MG63 (cell line): ENCODE data around the gene ACSL6. TPM values are rescaled to one million over a fixed set of nuclear protein-coding genes. Genes with fewer than 3 reads are reported as not detected.
"Not testable (repeated sequence)": the region's sequence is repeated elsewhere in the genome, so short reads cannot be mapped to it uniquely, and the experiment has no call there.

Source experiments
- DNase-seq: peaks from one replicate; pipeline ENCODE4 v3.0.0-alpha.2; 2020
- H3K27me3 ChIP-seq: fragments of 250-450 bp; sonication (Bioruptor Pico); 2 replicates; pipeline ENCODE4 v1.5.1; 2020; ENCODE audit warnings: mild to moderate bottlenecking, moderate library complexity
- H3K36me3 ChIP-seq: fragments of 250-450 bp; sonication (Bioruptor Pico); 2 replicates; pipeline ENCODE4 v1.5.1; 2020; ENCODE audit warnings: mild to moderate bottlenecking, moderate library complexity
- H3K4me3 ChIP-seq: fragments of 250-450 bp; sonication (Bioruptor Pico); 2 replicates; pipeline ENCODE4 v1.5.1; 2020; ENCODE audit warnings: mild to moderate bottlenecking, moderate library complexity
- H3K9me3 ChIP-seq: fragments of 250-450 bp; sonication (Bioruptor Pico); 2 replicates; pipeline ENCODE4 v1.5.1; 2020; ENCODE audit warnings: mild to moderate bottlenecking, moderate library complexity
- total RNA-seq: library from RNA; depleted of rRNA; stranded (reverse); fragments of >200 nt; shearing (Covaris generic); gene quantifications from 2 replicates; pipeline ENCODE4 v1.2.3, GENCODE V29; 2014; ENCODE audit warnings: low replicate concordance

Gene ACSL6
- total RNA-seq, 1 experiment from 2014 or later, result 1.1 TPM

DNA sequence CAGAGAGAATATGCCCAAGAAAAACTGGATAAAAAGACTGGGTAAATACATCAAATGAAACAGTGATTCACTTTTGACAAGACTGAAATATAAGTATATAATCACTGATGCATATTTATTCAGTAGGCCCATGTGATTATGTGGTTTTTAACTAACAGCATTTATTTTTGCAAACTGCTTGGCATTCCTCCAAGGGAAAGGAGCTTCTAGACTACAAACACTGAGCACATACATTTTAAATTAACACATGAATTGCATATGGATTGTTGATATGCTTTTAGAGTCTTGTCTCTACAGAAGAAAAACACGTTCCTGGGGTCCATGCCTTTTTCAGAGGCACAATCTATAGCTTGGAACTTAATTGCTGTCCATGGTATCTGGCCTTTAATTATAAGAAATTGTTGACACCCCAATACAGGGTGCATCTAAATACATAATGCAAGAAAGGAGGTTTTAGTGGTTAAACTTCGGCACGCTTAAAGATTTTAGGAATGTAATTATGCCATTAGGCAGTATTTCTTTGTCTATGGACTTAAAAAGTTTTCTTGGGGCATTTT lies 59.1 kb downstream of the ACSL6 start:
- DNase-seq, result no peak

DNA sequence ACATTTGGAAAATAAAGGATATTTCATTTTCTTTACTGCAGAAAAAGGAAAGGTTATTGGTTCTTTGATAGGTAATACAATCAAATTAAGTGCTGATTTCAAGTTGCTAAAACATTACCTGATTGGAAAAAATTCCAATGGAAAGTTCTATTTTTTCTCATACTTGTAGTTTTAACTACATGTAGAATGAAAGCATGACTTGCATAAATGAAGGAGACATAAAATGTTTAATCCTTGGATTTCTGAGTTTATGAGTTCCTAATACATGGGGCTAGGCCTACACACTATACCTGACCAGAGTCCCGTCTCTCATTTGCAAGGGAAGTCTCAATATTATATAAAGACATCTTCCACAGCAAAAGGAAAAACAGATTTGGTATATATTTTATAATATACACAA lies 60.8 kb downstream of the ACSL6 start:
- Histone ChIP-seq H3K36me3 (no peaks in the 10 kb centered on the region), H3K4me3 (no peak overlapping the region), H3K9me3 (no peaks in the 10 kb centered on the region), H3K27me3 (no peaks in the 10 kb centered on the region; the same call in 1 of the 2 replicates)
- DNase-seq, result no peak

More for the DNA sequence above, 59.1 kb downstream of the ACSL6 start:
- Histone ChIP-seq H3K36me3 (no peaks in the 10 kb centered on the region), H3K9me3 (no peaks in the 10 kb centered on the region), H3K4me3 (no peak overlapping the region), H3K27me3 (no peaks in the 10 kb centered on the region; the same call in none of the 2 replicates)

DNA sequence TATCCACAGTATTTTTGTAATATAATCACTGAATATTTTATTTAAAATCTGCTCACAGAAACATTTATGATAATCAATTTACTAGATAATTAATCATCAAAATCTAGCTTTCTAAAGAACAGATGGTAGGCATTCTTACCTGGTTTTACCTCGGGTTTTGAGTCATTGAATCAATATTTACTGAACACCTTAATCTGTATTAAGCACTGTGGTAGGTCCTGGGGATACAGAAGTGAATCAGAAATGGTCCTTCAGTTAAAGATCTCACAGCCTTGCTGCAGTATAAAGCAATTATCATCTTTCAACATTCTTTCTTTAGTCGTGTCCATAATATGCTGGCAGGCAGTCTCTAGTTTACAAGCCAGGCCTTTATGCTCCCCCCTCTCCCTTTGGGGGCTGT lies 64.0 kb downstream of the ACSL6 start:
- Histone ChIP-seq H3K9me3 (no peaks in the 10 kb centered on the region), H3K4me3 (no peak overlapping the region), H3K36me3 (no peaks in the 10 kb centered on the region), H3K27me3 (no peaks in the 10 kb centered on the region; the same call in none of the 2 replicates)
- DNase-seq, result no peak

DNA sequence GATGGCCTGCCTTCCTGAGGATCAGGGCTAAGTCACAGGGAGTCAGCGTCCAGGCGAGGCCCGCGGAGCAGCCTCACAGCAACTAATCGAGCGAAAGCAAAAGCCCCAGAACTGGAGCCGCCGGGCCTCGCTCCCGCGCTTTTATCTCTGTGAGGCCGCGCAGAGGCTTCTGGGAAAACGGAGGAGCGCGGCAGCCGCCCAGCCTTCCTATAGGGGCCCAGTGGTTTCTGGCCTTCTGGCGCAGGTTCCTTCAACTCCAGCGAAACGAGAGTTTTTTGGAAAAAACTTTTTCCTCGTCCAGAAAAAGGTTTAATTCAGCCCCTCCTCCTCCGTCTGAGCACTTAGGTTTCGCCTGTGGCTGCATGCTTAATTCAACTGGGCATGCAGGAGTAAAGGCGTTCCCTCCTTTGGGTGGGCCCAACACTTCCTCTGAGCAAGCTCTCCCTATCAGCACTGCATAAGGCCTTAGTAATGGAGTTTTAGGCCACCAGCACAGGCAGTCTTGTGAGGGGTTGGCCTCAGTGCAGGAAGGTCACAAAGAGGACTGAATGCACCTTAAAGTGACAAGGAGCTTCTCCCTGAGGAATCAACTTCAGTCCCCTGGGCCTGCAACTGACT lies 65.8 kb downstream of the ACSL6 start, which contains the start of gene MEIKIN:
Gene MEIKIN (minus strand): TSS at position 113 of the 618 bp plus-strand sequence. CDS start 158 bp downstream, outside the sequence.
- Histone ChIP-seq H3K27me3 (peaks cover 2% of the 10 kb centered on the region), H3K9me3 (no peaks in the 10 kb centered on the region), H3K36me3 (no peaks in the 10 kb centered on the region), H3K4me3 (no peak within 1 kb of the TSS)
- no peak for DNase-seq

DNA sequence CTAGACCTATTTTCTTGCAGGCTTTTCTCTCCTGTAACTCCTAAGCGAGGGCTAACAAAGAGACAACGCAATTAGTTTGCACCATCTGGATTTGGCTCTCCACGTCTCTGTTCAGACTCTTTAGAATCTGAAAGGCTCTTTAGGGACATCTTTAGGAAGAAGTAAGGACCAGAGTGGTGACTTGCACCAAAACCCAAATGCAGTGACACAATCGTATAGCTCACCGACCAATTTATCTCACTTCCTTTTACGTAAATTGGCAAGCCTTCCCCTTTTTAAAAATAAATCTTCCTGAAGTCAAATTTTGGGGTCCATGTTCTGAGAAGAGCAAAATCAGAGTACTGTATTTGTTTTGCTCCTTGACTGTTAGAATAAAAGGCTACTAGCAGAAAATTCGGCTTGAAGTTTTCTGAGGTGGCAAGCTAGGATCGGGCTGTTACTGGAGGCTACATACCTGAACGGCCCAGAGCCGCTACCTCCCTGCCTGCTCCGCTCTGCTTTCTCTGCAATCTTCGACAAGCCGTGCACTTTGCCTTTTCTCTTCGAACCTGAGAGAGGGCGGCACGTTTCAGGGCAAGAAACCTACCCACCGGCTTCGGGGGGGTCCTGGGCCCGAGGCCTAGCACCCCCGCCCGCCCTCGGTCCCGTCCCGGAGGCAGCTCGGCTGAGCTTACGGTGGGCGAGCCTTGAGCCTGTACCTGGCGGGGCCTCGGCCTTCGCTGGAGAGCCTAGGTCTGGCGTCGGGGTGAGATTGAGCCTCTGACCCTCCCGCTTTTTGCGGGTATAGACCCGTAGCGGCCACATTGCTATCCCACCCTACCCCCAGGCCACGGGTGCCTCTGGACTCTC lies 66.5 kb downstream of the ACSL6 start:
- Histone ChIP-seq H3K36me3 (no peaks in the 10 kb centered on the region), H3K27me3 (peaks cover 4% of the 10 kb centered on the region), H3K9me3 (no peaks in the 10 kb centered on the region), H3K4me3 (no peak overlapping the region)
- no peak for DNase-seq

DNA sequence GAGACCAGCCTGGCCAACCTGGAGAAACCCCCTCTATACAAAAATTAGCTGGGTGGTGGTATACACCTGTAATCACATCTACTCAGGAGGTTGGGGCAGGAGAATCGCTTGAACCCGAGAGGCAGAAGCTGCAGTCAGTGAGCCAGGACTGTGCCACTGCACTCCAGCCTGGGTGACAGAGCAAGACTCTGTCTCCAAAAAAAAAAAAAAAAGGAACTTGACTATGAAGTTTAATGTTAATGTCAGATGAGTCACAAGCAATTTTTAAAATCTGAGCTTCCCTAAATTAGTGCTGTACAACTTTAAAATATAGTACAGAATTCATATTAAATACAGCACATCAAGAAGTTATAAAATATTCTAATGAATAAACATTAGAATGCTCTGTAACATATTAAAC lies 67.5 kb downstream of the ACSL6 start:
- Histone ChIP-seq H3K9me3 (no peaks in the 10 kb centered on the region), H3K4me3 (no peak overlapping the region), H3K36me3 (no peaks in the 10 kb centered on the region), H3K27me3 (peaks cover 8% of the 10 kb centered on the region)
- no peak for DNase-seq

DNA sequence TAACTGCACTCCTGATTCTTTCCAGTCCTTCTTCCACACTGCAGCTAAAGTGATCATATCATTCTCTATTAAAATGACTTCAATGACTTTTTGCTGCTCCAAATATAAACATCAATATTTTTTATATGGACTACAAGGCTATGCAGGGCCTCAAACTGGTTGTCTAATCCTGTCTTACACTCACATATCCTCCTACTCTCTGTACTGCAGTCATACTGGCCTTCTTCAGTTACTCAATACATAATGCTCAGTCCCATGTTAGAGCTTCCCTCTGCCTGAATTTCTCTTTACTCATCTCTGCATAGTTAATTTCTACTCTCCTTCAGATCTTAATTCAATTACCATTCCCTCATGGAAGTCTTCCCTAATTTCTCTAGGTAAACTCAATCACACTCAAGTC lies 69.4 kb downstream of the ACSL6 start:
- Histone ChIP-seq H3K36me3 (no peaks in the 10 kb centered on the region), H3K4me3 (no peak overlapping the region), H3K27me3 (peaks cover 12% of the 10 kb centered on the region), H3K9me3 (no peaks in the 10 kb centered on the region)
- no peak for DNase-seq

DNA sequence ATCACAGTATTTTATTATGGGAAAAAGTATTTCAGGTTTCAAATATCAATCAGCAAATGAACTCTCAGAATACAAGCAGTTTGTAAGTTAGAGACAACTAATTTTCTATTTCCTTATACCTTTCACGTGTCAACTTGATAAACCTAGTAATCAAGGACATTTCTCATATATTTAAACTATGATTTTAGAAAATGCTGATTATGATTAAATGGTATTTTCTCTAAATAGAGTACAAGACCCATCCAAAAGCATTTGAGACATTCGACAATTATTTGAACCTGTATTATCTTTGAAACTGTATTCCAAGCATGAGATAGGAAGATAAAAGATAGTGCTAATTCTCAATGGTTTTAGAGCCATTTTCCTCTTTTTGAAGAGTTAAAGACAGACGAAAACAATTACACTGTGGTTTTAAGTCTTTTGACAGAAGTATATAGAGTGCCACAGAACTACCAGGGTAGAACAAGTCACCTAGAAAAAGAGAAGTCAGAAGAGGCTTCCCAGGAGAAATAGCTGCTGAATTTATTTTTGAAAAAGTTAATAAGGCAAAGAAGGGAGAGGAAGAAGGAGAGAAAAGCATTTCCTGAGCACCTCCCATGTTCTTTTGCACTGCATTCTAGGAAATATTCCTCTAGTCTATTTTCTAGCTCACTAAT lies 71.6 kb downstream of the ACSL6 start:
- peaks cover 12% of the 10 kb centered on the region for H3K27me3 ChIP-seq
- H3K4me3 ChIP-seq, result no peak overlapping the region
- no peak for DNase-seq
- no peaks in the 10 kb centered on the region for H3K9me3 ChIP-seq
- no peaks in the 10 kb centered on the region for H3K36me3 ChIP-seq

DNA sequence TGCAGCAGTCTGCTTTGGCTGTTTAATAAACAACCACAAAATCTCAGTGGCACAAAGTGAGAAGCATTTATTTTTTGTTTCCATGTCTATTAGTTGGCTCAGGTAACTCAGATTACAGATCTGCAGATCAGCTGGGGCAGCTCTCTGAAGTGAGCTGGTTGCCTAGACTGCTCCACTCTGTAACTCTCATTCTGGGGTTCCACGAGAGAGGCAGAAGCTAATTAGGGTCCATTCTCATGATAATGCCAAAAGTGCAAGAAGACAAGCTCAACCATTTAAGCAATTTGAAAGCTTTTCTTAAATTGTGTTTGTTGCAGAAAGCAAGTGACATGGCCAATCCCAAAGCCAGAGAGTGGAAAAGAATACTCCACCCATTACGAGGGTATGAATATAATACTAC lies 79.2 kb downstream of the ACSL6 start:
- Histone ChIP-seq H3K9me3 (peaks cover 6% of the 10 kb centered on the region), H3K4me3 (no peak overlapping the region), H3K27me3 (peaks cover 3% of the 10 kb centered on the region; the same call in 1 of the 2 replicates), H3K36me3 (no peaks in the 10 kb centered on the region)
- DNase-seq, result no peak

DNA sequence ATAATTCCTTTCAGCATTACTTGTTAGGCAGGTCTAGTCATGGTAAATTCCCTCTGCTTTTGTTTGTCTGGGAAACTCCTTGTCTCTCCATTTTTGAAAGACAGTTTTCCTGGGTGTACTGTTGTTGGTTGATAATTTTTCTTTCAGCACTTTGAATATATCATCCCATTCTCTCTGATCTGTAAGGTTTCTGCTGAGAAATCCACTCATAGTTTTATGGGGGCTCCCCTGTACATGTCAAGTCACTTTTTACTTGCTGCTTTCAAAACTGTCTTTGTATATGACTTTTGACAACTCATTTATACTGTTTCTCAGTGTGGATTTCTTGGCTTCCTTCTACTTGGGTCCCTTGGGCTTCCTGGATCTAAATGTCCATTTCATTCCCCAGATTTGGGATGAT lies 82.5 kb downstream of the ACSL6 start:
- no peak overlapping the region for H3K4me3 ChIP-seq
- H3K36me3 ChIP-seq, result no peaks in the 10 kb centered on the region
- no peak for DNase-seq
- H3K27me3 ChIP-seq, result peaks cover 2% of the 10 kb centered on the region; the same call in 1 of the 2 replicates
- H3K9me3 ChIP-seq, result peaks cover 15% of the 10 kb centered on the region

DNA sequence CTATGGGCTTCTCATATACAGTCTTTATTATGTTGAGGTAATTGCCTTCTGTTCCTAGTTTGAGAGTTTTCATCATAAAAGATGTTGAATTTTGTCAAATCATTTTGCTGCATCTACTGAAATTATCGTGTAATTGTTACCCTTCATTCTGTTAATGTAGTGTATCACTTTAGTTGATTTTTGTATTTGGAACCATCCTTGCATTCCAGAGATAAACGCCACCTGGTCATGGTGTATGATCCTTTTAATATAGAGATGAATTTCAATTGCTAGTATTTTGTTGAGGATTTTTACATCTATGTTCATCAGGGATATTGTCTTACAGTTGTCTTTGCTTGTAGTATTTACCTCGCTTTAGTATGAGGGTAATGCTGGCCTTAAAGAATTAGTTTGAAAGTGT lies 85.3 kb downstream of the ACSL6 start:
- Histone ChIP-seq H3K27me3 (peaks cover 5% of the 10 kb centered on the region), H3K36me3 (no peaks in the 10 kb centered on the region), H3K4me3 (no peak overlapping the region), H3K9me3 (peaks cover 15% of the 10 kb centered on the region)
- DNase-seq, result no peak

DNA sequence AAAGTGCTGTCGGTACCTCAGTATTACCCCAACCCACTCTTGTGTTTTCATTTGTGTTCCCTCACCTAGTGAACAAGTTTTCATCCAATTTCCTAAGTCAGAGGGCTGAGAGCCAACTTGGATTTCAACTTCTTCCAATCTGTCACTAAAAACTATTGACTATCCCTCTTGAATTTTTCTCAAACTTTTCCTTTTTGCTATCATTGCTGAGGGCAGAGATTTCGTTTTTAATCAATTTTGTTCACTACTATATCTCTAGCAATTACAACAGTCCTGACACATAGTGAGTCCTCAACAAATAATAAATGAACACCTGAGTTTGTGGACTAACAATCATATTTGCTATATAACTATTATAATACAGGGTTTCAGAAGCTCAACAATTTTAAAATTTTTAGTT lies 95.0 kb downstream of the ACSL6 start:
- H3K9me3 ChIP-seq, result no peaks in the 10 kb centered on the region
- no peaks in the 10 kb centered on the region for H3K36me3 ChIP-seq
- no peak overlapping the region for H3K4me3 ChIP-seq
- no peak for DNase-seq
- peaks cover 24% of the 10 kb centered on the region for H3K27me3 ChIP-seq

DNA sequence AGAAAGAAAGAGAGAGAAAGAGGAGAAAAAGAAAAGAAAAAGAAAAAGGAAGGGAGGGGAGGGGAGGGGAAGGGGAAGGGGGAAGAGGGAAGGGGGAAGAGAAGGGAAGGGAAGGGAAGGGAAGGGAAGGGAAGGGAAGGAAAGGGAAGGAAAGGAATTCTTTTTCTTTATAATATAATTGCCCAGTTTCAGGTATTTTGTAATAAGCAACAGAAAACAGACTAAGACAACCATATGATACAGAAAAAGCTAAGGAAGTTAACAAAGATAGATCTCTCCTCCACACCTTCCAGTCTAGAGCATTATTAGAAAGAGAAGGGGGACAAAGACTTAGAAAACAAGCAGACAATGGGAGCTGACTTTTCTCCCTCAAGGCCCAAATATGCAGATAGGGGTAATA lies 97.0 kb downstream of the ACSL6 start:
- Histone ChIP-seq H3K4me3 (no peak overlapping the region), H3K36me3 (no peaks in the 10 kb centered on the region), H3K9me3 (no peaks in the 10 kb centered on the region; the same call in 1 of the 2 replicates), H3K27me3 (peaks cover 32% of the 10 kb centered on the region)
- no peak for DNase-seq

DNA sequence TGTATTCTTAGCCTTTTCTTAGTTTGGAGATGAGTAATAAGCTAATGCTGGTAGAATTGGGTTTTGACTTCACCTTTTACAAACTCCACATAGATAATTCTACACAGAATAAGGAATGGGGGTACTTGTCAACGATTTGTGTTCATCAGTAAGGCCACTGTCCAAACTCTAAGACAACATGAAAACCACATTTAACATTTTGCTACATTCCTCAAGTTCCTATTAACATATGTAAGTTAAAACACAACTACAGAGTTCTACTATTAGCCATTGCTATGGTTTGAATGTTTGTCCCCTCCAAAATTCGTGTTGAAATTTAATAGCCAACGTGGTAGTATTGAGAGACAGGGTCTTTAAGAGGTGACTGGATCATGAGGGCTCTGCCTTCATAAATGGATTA lies 97.9 kb downstream of the ACSL6 start:
- peaks cover 33% of the 10 kb centered on the region for H3K27me3 ChIP-seq
- no peaks in the 10 kb centered on the region for H3K36me3 ChIP-seq
- no peak for DNase-seq
- no peaks in the 10 kb centered on the region; the same call in 1 of the 2 replicates for H3K9me3 ChIP-seq
- no peak overlapping the region for H3K4me3 ChIP-seq

DNA sequence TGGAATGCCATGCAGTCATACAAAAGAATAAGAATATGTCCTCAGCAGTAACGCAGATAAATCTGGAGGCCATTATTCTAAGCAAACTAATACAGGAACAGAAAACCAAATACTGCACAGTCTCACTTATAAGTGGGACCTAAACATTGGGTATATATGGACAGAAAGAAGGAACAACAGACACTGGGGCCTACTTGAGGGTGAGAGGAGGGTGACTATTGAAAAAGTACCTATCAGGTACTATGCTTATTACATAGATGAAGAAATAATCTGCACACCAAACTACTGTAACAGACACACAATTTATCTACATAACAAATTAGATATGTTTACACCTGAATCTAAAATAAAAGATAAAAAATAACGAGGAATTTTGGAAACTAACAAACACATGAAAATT lies 104.8 kb downstream of the ACSL6 start:
- Histone ChIP-seq H3K9me3 (peaks cover 8% of the 10 kb centered on the region; the same call in 1 of the 2 replicates), H3K27me3 (peaks cover 25% of the 10 kb centered on the region)
- no peak for DNase-seq

DNA sequence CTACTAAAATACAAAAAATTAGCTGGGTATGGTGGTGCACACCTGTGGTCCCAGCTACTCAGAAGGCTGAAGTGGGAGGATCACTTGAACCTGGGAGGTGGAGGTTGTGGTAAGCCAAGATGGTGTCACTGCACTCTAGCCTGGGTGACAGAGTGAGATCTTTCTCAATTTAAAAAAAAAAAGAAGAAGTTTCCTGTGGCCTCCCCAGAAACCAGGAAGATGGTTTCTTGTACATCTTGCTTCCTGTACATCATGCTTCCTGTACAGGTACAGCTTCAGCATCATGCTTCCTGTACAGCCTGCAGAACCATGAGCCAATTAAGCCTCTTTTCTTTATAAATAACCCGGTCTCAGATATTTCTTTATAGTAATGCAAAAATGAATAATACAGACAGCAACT lies 109.2 kb downstream of the ACSL6 start:
- H3K9me3 ChIP-seq, H3K27me3 ChIP-seq, DNase-seq, H3K4me3 ChIP-seq, H3K36me3 ChIP-seq: not testable (repeated sequence)

More for the DNA sequence above, 104.8 kb downstream of the ACSL6 start:
- no peak overlapping the region for H3K4me3 ChIP-seq
- H3K36me3 ChIP-seq, result no peaks in the 10 kb centered on the region
